Uterus (tissue), 2 donors: ENCODE results near the gene DNMT3A.

Experiments used
- CTCF ChIP-seq, 4 experiments: fragments of 200-600 bp in 2 of 4; fragments of 450-650 bp in 2 of 4; sonication (generic) in 2 of 4; IDR thresholded peaks; one replicate each; pipeline ENCODE4 v1.5.1; 2016 to 2019; ENCODE audit warnings: antibody characterized with exemption in 4 of 4, mild to moderate bottlenecking in 2 of 4, moderate library complexity in 1 of 4
- POLR2A ChIP-seq, 2 donors: fragments of 450-650 bp; IDR thresholded peaks; one replicate each; pipeline ENCODE4 v1.6.1; 2016; ENCODE audit warnings: antibody characterized with exemption in 2 of 2, mild to moderate bottlenecking in 1 of 2, moderate library complexity in 1 of 2

- TF ChIP-seq CTCF (IDR thresholded peaks at IDR 0.05) (no peak), POLR2A (IDR thresholded peaks at IDR 0.05) (no peak)
Observed at GRCh38 chr2:25375371-25375988, 33.8 kb upstream of the DNMT3A start.
